Right lobe of liver (tissue), 6 donors: ENCODE data around the gene SDK1. TPM values are rescaled to one million over a fixed set of nuclear protein-coding genes. Genes with fewer than 3 reads are reported as not detected.

Experiments used
- ATAC-seq, 4 donors: fragments of 200-7000 bp; cut with Tn5 transposase; one replicate each; pipeline ENCODE4 v1.9.1; 2020; ENCODE audit warnings: mild to moderate bottlenecking in 4 of 4, moderate library complexity in 4 of 4
- DNase-seq, 3 donors: peaks; one replicate each; pipeline ENCODE4 v3.0.0-alpha.2; 2020
- H3K27ac ChIP-seq, 3 donors: fragments of 200-600 bp; one replicate each; pipeline ENCODE4 v1.8.0; 2022
- H3K27me3 ChIP-seq, 2 donors: fragments of 200-600 bp; one replicate each; pipeline ENCODE4 v1.8.0; 2022
- H3K36me3 ChIP-seq, 4 donors: fragments of 200-600 bp; sonication (generic) in 1 of 4; one replicate each; pipeline versions ENCODE4 v1.5.1 to v1.8.0; 2017 to 2022; ENCODE audit warnings: control low read depth in 1 of 4
- H3K4me1 ChIP-seq, 4 donors: fragments of 200-600 bp; sonication (generic) in 1 of 4; one replicate each; pipeline versions ENCODE4 v1.5.1 to v1.8.0; 2017 to 2022; ENCODE audit warnings: control low read depth in 1 of 4
- H3K4me3 ChIP-seq, 3 donors: fragments of 200-600 bp; one replicate each; pipeline ENCODE4 v1.8.0; 2022
- H3K9me3 ChIP-seq, 4 donors: fragments of 200-600 bp; sonication (generic) in 1 of 4; one replicate each; pipeline versions ENCODE4 v1.5.1 to v1.8.0; 2017 to 2022; ENCODE audit warnings: control low read depth in 1 of 4
- POLR2A ChIP-seq: fragments of 450-650 bp; IDR thresholded peaks from one replicate; pipeline ENCODE4 v1.6.1; 2017; ENCODE audit warnings: antibody characterized with exemption, mild to moderate bottlenecking
- WGBS: methylation state at CpG from one replicate; pipeline ENCODE4 v1.1.6; 2018; ENCODE audit warnings: low coverage, low lambda C conversion rate; ENCODE audit not compliant: insufficient coverage; ENCODE audit errors: missing lambda C conversion rate; 5-methylcytosine and 5-hydroxymethylcytosine counted together
- intact Hi-C, 2 donors: fragments of 100-400 bp; cut with DNase I; formaldehyde crosslinking; loops; one replicate each; pipeline versions ENCODE4 v1.11.2 to v1.14.1; 2022
- total RNA-seq, 6 experiments: library from RNA; depleted of rRNA in 2 of 6; stranded (reverse); fragments of >200 nt in 2 of 6; fragmentation: NEBNext Ultra II Directional in 3 of 6; extraction: Animal tissue kit (Norgen Biotek cat#: 25700) in 3 of 6; gene quantifications; one replicate each; pipeline versions ENCODE4 v1.1.0 to v1.2.4, GENCODE V29; 2016 to 2023
- TF ChIP-seq, protein P1 (sequence below), 4 donors: fragments of 200-600 bp in 3 of 4; fragments of 450-650 bp in 1 of 4; IDR thresholded peaks; one replicate each; pipeline versions ENCODE4 v1.5.1 to v1.8.0; 2016 to 2022; ENCODE audit warnings: antibody characterized with exemption in 4 of 4, mild to moderate bottlenecking in 2 of 4
- donor health status: DM: no; HTN: yes; CAD: no.
- donor health status: DM: no; HTN: no; CAD: no.
- donor health status: DM: no; HTN: no; CAD: no.
- donor health status: DM: no; HTN: yes; CAD: no.
- donor health status: DM: no; HTN: yes; CAD: no.

SDK1 gene
- total RNA-seq, 6 experiments from 2014 or later, result 0.07 to 1.4 (median 0.65) TPM

DNA sequence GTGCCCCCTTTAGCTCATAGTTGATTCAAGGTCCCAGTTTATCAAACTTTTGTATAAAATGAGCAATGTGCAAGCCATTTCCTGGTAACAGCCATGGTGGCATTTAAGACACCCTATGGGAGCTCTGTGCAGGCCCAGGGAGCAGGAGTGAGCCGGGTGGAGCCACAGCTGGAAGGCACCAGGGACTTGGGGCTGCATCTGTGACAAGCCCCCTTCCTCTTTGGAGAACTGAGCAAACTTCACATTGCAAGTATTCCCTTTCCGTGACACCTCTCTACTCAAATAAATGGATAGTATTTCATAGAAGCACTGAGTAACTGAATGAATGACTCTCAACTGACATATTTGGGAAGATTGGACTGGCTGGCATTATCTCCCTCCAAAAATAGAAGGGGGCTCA lies 822.3 kb downstream of the SDK1 start:
- no peaks in the 10 kb centered on the region for H3K9me3 ChIP-seq
- DNase-seq (no peak), ATAC-seq (no peak)
- H3K27me3 ChIP-seq, result no peaks in the 10 kb centered on the region
- intact Hi-C loops, result no loop called here
- WGBS, result 67% methylated on average over 1 of the region's 2 CpGs
- no peak for TF ChIP-seq POLR2A
- TF ChIP-seq, protein P1, sequence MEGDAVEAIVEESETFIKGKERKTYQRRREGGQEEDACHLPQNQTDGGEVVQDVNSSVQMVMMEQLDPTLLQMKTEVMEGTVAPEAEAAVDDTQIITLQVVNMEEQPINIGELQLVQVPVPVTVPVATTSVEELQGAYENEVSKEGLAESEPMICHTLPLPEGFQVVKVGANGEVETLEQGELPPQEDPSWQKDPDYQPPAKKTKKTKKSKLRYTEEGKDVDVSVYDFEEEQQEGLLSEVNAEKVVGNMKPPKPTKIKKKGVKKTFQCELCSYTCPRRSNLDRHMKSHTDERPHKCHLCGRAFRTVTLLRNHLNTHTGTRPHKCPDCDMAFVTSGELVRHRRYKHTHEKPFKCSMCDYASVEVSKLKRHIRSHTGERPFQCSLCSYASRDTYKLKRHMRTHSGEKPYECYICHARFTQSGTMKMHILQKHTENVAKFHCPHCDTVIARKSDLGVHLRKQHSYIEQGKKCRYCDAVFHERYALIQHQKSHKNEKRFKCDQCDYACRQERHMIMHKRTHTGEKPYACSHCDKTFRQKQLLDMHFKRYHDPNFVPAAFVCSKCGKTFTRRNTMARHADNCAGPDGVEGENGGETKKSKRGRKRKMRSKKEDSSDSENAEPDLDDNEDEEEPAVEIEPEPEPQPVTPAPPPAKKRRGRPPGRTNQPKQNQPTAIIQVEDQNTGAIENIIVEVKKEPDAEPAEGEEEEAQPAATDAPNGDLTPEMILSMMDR (IDR thresholded peaks at IDR 0.05), result no peak
- H3K36me3 ChIP-seq, result no peaks in the 10 kb centered on the region
- H3K4me3 ChIP-seq, result no peak overlapping the region
- H3K27ac ChIP-seq, result no peak overlapping the region
- H3K4me1 ChIP-seq, result no peaks in the 10 kb centered on the region

DNA sequence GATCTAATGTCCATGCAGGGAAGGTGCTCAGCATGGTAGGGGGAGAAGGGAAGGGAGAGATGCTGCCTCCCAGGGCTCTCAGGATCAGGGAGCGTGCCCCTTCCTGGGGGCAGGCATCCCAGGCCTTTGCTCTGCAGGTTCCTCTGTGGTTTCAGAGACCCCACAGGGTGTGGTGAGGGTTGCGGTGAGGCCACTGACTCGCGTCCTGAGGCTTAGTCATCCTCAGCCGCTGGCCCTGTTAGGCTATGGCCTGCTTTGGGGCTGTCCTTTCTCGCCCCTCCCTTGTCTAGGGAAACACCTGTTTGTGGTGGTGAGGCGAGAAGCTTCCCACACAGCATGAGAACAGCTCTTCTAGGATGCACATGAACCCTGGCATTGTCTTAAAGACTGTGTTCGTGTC lies 822.8 kb downstream of the SDK1 start:
- H3K9me3 ChIP-seq, result no peaks in the 10 kb centered on the region
- no peak overlapping the region for H3K4me3 ChIP-seq
- intact Hi-C loops, result no loop called here
- H3K4me1 ChIP-seq, result no peaks in the 10 kb centered on the region
- H3K36me3 ChIP-seq, result no peaks in the 10 kb centered on the region
- H3K27ac ChIP-seq, result no peak overlapping the region
- no peaks in the 10 kb centered on the region for H3K27me3 ChIP-seq
- TF ChIP-seq POLR2A, result no peak
- TF ChIP-seq, protein P1 (IDR thresholded peaks at IDR 0.05), result no peak
- peak in 1 of 3 donors; percentile 27 for DNase-seq
- 58% methylated on average over 2 of the region's 8 CpGs for WGBS
- ATAC-seq, result peak in 2 of 4 donors; percentile 27 to 28

DNA sequence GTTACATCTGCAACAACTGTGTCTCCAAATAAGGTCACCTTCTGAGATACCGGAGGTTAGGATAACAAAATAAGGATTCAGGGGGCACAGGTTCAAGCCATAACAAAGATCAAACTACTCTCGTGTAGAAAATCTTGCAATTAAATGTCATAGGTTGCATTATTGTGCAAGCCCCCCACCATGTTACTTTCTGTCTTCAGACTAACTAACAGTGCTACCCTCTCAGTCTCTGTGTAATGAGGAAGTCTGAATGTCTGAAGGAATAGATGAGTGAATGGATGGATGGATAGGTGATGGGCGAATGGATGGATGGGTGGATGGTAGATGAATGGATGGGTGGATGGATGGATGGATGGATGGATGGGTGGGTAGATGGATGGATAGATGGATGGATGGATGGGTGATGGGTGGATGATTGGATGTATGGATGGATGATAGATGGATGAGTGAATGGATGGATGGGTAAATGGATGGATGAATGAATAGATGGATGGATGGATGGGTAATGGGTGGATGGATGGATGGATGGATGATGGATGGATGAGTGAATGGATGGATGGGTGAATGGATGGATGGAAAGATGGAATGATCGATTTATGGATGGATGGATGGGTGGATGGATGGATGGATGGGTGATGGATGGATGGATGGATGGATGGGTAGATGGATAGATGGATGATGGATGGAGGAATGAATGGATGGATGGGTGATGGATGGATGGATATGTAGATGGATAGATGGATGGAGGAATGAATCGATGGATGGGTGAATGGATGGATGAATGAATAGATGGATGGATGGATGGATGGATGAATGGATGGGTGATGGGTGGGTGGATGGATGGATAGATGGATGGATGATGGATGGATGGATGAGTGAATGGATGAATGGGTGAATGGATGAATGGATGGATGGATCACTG lies 823.8 kb downstream of the SDK1 start:
- DNase-seq (no peak), ATAC-seq (no peak)
- H3K9me3 ChIP-seq, result no peaks in the 10 kb centered on the region
- no peak overlapping the region for H3K27ac ChIP-seq
- no peaks in the 10 kb centered on the region for H3K27me3 ChIP-seq
- H3K4me3 ChIP-seq, result no peak overlapping the region
- intact Hi-C loops, result no loop called here
- no peaks in the 10 kb centered on the region for H3K4me1 ChIP-seq
- no peak for TF ChIP-seq POLR2A
- TF ChIP-seq, protein P1 (IDR thresholded peaks at IDR 0.05), result no peak
- 65% methylated on average over 5 of the region's 5 CpGs for WGBS
- H3K36me3 ChIP-seq, result no peaks in the 10 kb centered on the region

DNA sequence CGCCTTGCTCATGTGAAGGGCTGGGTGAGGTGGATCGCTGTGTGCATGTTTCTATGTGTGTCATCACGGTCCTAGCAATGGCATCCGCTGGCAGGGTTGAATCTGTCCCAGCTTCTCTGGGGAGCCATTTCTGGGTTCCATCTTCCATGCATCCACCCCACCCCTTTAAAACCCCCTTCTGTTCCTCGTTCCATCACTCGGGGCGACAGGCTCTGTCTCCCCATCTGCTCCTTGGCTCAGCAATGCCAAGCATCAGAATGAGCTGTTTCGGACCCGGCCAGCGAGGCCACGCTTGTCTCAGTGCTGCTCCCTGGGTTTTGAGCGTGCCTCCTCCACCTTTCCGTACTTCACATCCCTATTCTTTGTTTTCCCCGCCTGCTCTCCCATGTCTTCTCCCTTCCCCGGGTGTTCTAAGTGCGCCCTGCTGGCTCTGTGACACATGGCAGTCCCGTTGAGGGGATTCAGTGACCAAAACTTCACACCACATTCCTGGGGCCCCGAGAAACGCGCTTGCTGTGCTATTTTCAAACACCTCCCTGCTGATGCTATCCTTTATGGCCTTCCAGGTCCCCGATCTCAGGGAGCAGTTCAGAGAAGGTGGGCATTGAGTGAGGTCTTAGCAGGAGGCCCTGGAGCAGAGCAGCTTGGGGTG lies 827.0 kb downstream of the SDK1 start:
- Histone ChIP-seq H3K27me3 (no peaks in the 10 kb centered on the region), H3K27ac (no peak overlapping the region), H3K36me3 (no peaks in the 10 kb centered on the region), H3K4me3 (no peak overlapping the region), H3K4me1 (no peaks in the 10 kb centered on the region), H3K9me3 (no peaks in the 10 kb centered on the region)
- intact Hi-C loops, result no loop called here
- TF ChIP-seq, protein P1 (IDR thresholded peaks at IDR 0.05), result no peak
- TF ChIP-seq POLR2A, result no peak
- 79% methylated on average over 19 of the region's 21 CpGs for WGBS
- peak in 1 of 4 donors; percentile 12 for ATAC-seq
- no peak for DNase-seq
